MM.1S (cell line): ENCODE data around the gene MINDY4.

ENCODE experiments used
- DNase-seq: peaks from one replicate; pipeline ENCODE4 v3.0.0-alpha.2; 2015
- H2AFZ ChIP-seq: fragments of 300-600 bp; sonication (generic); 2 replicates; pipeline ENCODE4 v1.6.0; 2016; ENCODE audit warnings: antibody characterized with exemption, low read length
- H3F3A ChIP-seq: fragments of 300-600 bp; sonication (generic); 2 replicates; pipeline ENCODE4 v1.6.1; 2016; ENCODE audit warnings: mild to moderate bottlenecking, antibody characterized with exemption, low read length, moderate library complexity, mixed read lengths; ENCODE audit not compliant: insufficient read depth
- H3K27ac ChIP-seq: fragments of 300-600 bp; sonication (generic); 2 replicates; pipeline ENCODE4 v1.5.1; 2016; ENCODE audit warnings: mild to moderate bottlenecking, low read length
- H3K27me3 ChIP-seq: fragments of 300-600 bp; sonication (generic); replicated peaks from 2 replicates; pipeline ENCODE4 v1.6.0; 2016; ENCODE audit warnings: low read length; ENCODE audit not compliant: insufficient read depth
- H3K36me3 ChIP-seq: fragments of 300-600 bp; sonication (generic); replicated peaks from 2 replicates; pipeline ENCODE4 v1.6.1; 2016; ENCODE audit warnings: mild to moderate bottlenecking, low read length, mixed read lengths; ENCODE audit not compliant: insufficient read depth
- H3K4me1 ChIP-seq: fragments of 300-600 bp; sonication (generic); 2 replicates; pipeline ENCODE4 v1.6.1; 2016; ENCODE audit warnings: low read length, mixed read lengths
- H3K4me2 ChIP-seq: fragments of 300-600 bp; sonication (generic); 2 replicates; pipeline ENCODE4 v1.6.0; 2016; ENCODE audit warnings: low read depth, low read length
- H3K4me3 ChIP-seq: fragments of 300-600 bp; sonication (generic); 2 replicates; pipeline ENCODE4 v1.5.1; 2016; ENCODE audit warnings: low read length, mixed read lengths
- H3K79me2 ChIP-seq: fragments of 300-600 bp; sonication (generic); 2 replicates; pipeline ENCODE4 v1.6.1; 2016; ENCODE audit warnings: mixed run types, low read length, mixed read lengths
- H3K9ac ChIP-seq: fragments of 300-600 bp; sonication (generic); 2 replicates; pipeline ENCODE4 v1.6.1; 2016; ENCODE audit warnings: low read length, mixed read lengths
- H3K9me2 ChIP-seq: fragments of 300-600 bp; sonication (generic); replicated peaks from 2 replicates; pipeline ENCODE4 v1.6.1; 2016; ENCODE audit warnings: mild to moderate bottlenecking, low read length, mixed read lengths; ENCODE audit not compliant: insufficient read depth
- H3K9me3 ChIP-seq: fragments of 300-600 bp; sonication (generic); replicated peaks from 2 replicates; pipeline ENCODE4 v1.6.1; 2016; ENCODE audit warnings: mild to moderate bottlenecking, low read length, mixed read lengths; ENCODE audit not compliant: insufficient read depth
- H4K20me1 ChIP-seq: fragments of 300-600 bp; sonication (generic); 2 replicates; pipeline ENCODE4 v1.6.1; 2016; ENCODE audit warnings: mild to moderate bottlenecking, low read length, moderate library complexity, mixed read lengths; ENCODE audit not compliant: insufficient read depth
- EZH2 ChIP-seq: fragments of 300-600 bp; sonication (generic); optimal IDR thresholded peaks from 2 replicates; pipeline ENCODE3; 2017; ENCODE audit warnings: low read depth, mild to moderate bottlenecking, antibody characterized with exemption, low read length, mixed read lengths
- EZH2phosphoT487 ChIP-seq: fragments of 300-600 bp; sonication (generic); IDR thresholded peaks from 2 replicates; pipeline ENCODE4 v1.6.1; 2018; ENCODE audit warnings: antibody characterized with exemption, low read length
- TF ChIP-seq, protein P1 (sequence below): fragments of 300-600 bp; sonication (generic); IDR thresholded peaks from 2 replicates; pipeline ENCODE4 v1.5.1; 2016; ENCODE audit warnings: antibody characterized with exemption, low read length, mixed read lengths

Gene MINDY4

DNA sequence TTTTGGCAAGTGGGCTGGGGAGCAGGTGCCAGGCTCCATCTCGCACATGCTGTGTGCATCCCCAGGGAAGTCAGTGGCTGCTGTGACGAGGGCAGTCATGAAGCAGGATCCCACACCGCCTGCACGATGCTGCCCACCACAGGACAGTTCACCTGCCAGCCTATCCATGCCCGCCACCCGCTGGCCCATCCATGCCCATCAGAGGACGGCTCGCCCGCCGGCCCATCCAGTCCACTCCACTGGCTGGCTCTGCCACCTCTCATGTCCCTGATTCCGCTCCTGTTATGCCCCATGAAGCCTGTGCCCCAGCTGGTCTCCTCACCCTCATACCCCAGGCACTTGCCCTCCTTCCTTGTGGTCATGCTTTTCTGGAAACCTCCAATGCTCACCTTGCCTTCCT, 37.5 kb upstream of the MINDY4 start:
- Histone ChIP-seq H3F3A (no peaks in the 10 kb centered on the region), H3K9me3 (no peaks in the 10 kb centered on the region), H2AFZ (no peak overlapping the region), H3K9me2 (no peaks in the 10 kb centered on the region), H3K27me3 (no peaks in the 10 kb centered on the region), H3K4me2 (no peak overlapping the region), H3K79me2 (no peaks in the 10 kb centered on the region), H3K27ac (no peak overlapping the region), H3K9ac (no peak overlapping the region), H3K4me3 (no peak overlapping the region), H3K36me3 (no peaks in the 10 kb centered on the region), H3K4me1 (peaks cover 4% of the 10 kb centered on the region; the same call in 1 of the 2 replicates), H4K20me1 (no peaks in the 10 kb centered on the region)
- no peak for DNase-seq
- TF ChIP-seq EZH2phosphoT487 (no peak), EZH2 (no peak)
- TF ChIP-seq, protein P1, sequence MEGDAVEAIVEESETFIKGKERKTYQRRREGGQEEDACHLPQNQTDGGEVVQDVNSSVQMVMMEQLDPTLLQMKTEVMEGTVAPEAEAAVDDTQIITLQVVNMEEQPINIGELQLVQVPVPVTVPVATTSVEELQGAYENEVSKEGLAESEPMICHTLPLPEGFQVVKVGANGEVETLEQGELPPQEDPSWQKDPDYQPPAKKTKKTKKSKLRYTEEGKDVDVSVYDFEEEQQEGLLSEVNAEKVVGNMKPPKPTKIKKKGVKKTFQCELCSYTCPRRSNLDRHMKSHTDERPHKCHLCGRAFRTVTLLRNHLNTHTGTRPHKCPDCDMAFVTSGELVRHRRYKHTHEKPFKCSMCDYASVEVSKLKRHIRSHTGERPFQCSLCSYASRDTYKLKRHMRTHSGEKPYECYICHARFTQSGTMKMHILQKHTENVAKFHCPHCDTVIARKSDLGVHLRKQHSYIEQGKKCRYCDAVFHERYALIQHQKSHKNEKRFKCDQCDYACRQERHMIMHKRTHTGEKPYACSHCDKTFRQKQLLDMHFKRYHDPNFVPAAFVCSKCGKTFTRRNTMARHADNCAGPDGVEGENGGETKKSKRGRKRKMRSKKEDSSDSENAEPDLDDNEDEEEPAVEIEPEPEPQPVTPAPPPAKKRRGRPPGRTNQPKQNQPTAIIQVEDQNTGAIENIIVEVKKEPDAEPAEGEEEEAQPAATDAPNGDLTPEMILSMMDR: no peak

DNA sequence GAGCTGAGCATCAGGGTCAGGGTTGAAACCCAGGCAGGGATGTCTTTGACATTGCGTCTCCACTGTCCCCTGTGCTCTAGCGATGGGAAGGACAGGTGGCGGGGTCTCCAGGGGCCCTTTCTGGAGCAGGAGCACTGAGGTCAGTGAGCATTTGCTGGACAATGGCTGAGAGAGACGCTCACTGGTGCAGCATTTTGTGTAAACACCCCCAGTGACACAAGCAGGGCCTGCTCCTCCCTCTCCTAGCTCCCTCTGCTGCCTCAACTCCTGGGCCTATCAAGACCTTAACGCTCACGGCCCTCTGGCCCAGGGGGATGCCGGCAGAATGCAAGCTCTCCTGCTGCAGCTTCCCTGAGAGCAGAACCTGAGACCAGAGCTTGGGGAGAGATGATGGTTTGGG, 36.7 kb upstream of the MINDY4 start:
- Histone ChIP-seq H2AFZ (no peak overlapping the region), H3K4me3 (no peak overlapping the region), H3K9me2 (no peaks in the 10 kb centered on the region), H3K27ac (no peak overlapping the region), H3K4me1 (peaks cover 4% of the 10 kb centered on the region; the same call in 1 of the 2 replicates), H4K20me1 (no peaks in the 10 kb centered on the region), H3K9ac (no peak overlapping the region), H3F3A (no peaks in the 10 kb centered on the region), H3K4me2 (no peak overlapping the region), H3K9me3 (no peaks in the 10 kb centered on the region), H3K36me3 (no peaks in the 10 kb centered on the region), H3K79me2 (no peaks in the 10 kb centered on the region), H3K27me3 (no peaks in the 10 kb centered on the region)
- TF ChIP-seq, protein P1: no peak
- TF ChIP-seq EZH2 (no peak), EZH2phosphoT487 (no peak)
- no peak for DNase-seq

DNA sequence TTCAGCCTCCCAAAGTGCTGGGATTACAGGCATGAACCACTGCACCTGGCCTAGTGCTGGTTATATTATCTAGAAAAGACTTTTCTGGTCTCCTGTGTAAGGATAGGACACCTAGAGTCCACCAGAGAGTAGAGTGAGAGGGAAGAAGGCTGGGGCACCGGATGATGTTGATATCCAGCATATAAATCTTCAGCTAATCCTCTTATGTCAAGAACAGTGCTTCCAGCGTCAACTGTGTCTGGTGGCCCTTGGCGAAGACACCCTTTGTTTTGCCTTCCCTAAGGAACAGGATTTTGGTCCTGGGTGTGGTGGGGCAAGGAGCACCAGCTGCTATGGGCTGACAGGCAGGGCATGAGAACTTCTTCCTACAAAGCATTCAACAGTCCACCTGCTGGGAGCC, 35.6 kb upstream of the MINDY4 start:
- no peaks in the 10 kb centered on the region for H3K27me3 ChIP-seq

More for the DNA sequence above, 35.6 kb upstream of the MINDY4 start:
- DNase-seq: no peak
- H3K9me2 ChIP-seq: no peaks in the 10 kb centered on the region
- H3K9me3 ChIP-seq: no peaks in the 10 kb centered on the region
- TF ChIP-seq EZH2phosphoT487 (no peak), EZH2 (no peak)
- TF ChIP-seq, protein P1: no peak
- H2AFZ ChIP-seq: no peak overlapping the region
- H4K20me1 ChIP-seq: no peaks in the 10 kb centered on the region
- H3F3A ChIP-seq: no peaks in the 10 kb centered on the region
- no peak overlapping the region for H3K4me3 ChIP-seq
- H3K36me3 ChIP-seq: no peaks in the 10 kb centered on the region
- H3K4me2 ChIP-seq: no peak overlapping the region
- H3K79me2 ChIP-seq: no peaks in the 10 kb centered on the region
- peaks cover 4% of the 10 kb centered on the region; the same call in 1 of the 2 replicates for H3K4me1 ChIP-seq
- H3K27ac ChIP-seq: no peak overlapping the region
- no peak overlapping the region for H3K9ac ChIP-seq
